H1 (cell line): ENCODE measurements around the gene CTBP2. TPM values are rescaled to one million over a fixed set of nuclear protein-coding genes. Genes with fewer than 3 reads are reported as not detected.

Source experiments
- ASH2L ChIP-seq: fragments of 200-600, 300-600 bp; sonication (generic); IDR thresholded peaks from one replicate; pipeline ENCODE4 v1.7.1; 2017; ENCODE audit warnings: low read length
- ATF3 ChIP-seq: IDR thresholded peaks from 2 replicates; pipeline ENCODE4 v1.6.1; 2011; ENCODE audit warnings: low read depth, mild to moderate bottlenecking, low read length; ENCODE audit not compliant: insufficient read depth
- CBX5 ChIP-seq: fragments of 300-800, 300-1000 bp; sonication (generic); IDR thresholded peaks from 2 replicates; pipeline ENCODE4 v1.7.1; 2016; ENCODE audit warnings: antibody characterized with exemption, low read length, low read depth
- POLR2AphosphoS5 ChIP-seq: IDR thresholded peaks from 2 replicates; pipeline ENCODE4 v1.6.1; 2011; ENCODE audit warnings: low read depth, low read length
- RXRA ChIP-seq: IDR thresholded peaks from 2 replicates; pipeline ENCODE4 v1.6.1; 2011; ENCODE audit warnings: low read depth, mild to moderate bottlenecking, low read length, moderate library complexity; ENCODE audit not compliant: insufficient read depth
- SP2 ChIP-seq: IDR thresholded peaks from 2 replicates; pipeline ENCODE4 v1.6.1; 2012; ENCODE audit warnings: mild to moderate bottlenecking, low read length, inconsistent platforms
- TAF1 ChIP-seq: IDR thresholded peaks from 2 replicates; pipeline ENCODE4 v1.6.1; 2011; ENCODE audit warnings: mild to moderate bottlenecking, low read depth, low read length
- TAF7 ChIP-seq: optimal IDR thresholded peaks from 2 replicates; pipeline ENCODE3; 2011; ENCODE audit warnings: low read depth, mild to moderate bottlenecking, inconsistent platforms, low read length, moderate library complexity, borderline replicate concordance
- ZNF274 ChIP-seq: IDR thresholded peaks from 2 replicates; pipeline ENCODE4 v1.7.0; 2012; ENCODE audit warnings: low read length, borderline replicate concordance; ENCODE audit errors: extremely low read depth
- polyA plus RNA-seq, 7 experiments: library from polyadenylated mRNA; depleted of rRNA in 3 of 7; stranded (reverse) in 5 of 7; unstranded in 2 of 7; fragments of >200 nt in 5 of 7; fragments of 200-250 nt in 2 of 7; gene quantifications; 1 replicate in 5 of 7; 2 replicates in 1 of 7; 4 replicates in 1 of 7; pipeline versions ENCODE4 v1.2.1 to v1.2.3, GENCODE V29; 2011 to 2013; ENCODE audit warnings: missing spikeins in 2 of 7, mixed read lengths in 2 of 7
- total RNA-seq: library from RNA; stranded (reverse); fragmentation: NEBNext Ultra II Directional; extraction: Animal tissue kit (Norgen Biotek cat#: 25700); gene quantifications from 2 replicates; pipeline ENCODE4 v1.2.1, GENCODE V29; 2021

Gene CTBP2
- total and polyA plus RNA-seq, 2 of the 8 experiments (the other 6 are each of a cell fraction or from before 2014, with no cell fraction given), result 208 to 221 TPM

- TF ChIP-seq ATF3 (no peak), RXRA (no peak), TAF7 (no peak), CBX5 (no peak), SP2 (no peak), TAF1 (no peak), POLR2AphosphoS5 (no peak), ZNF274 (no peak), ASH2L (no peak)
Measured at GRCh38 chr10:125171402-125172306, 11.3 kb upstream of the CTBP2 start (continued).
